CD4-positive, CD25-positive, alpha-beta regulatory T cell (primary cell): Measurements from ENCODE around the gene LILRB2. TPM values are rescaled to one million over a fixed set of nuclear protein-coding genes. Genes with fewer than 3 reads are reported as not detected.

Experiments
- ATAC-seq, 2 donors: fragments of 150-1000 bp; cut with Tn5 transposase; one replicate each; pipeline ENCODE4 v1.10.0; 2021; ENCODE audit warnings: low read depth in 2 of 2, moderate number of reproducible peaks in 2 of 2, moderate library complexity in 1 of 2
- DNase-seq, 3 donors: peaks; one replicate each; pipeline versions ENCODE4 v3.0.0 to v3.0.0-alpha.2; 2012 to 2022; ENCODE audit warnings: mixed read lengths in 1 of 3
- H3K27ac ChIP-seq: one replicate; pipeline ENCODE4 v1.7.0; 2013; ENCODE audit warnings: mild to moderate bottlenecking, low read length; ENCODE audit not compliant: insufficient read depth, poor library complexity, severe bottlenecking
- H3K27me3 ChIP-seq: one replicate; pipeline ENCODE4 v1.7.0; 2013; ENCODE audit warnings: low read length; ENCODE audit not compliant: control insufficient read depth, insufficient read depth
- H3K36me3 ChIP-seq: one replicate; pipeline ENCODE4 v1.7.0; 2013; ENCODE audit warnings: mild to moderate bottlenecking, low read length, moderate library complexity; ENCODE audit not compliant: control insufficient read depth, insufficient read depth
- H3K4me1 ChIP-seq: 2 replicates; pipeline ENCODE4 v1.7.0; 2013; ENCODE audit warnings: mild to moderate bottlenecking, low read length; ENCODE audit not compliant: insufficient read depth, control insufficient read depth, poor library complexity, severe bottlenecking
- H3K4me3 ChIP-seq: one replicate; pipeline ENCODE4 v1.7.0; 2013; ENCODE audit warnings: low read depth, mild to moderate bottlenecking, low read length, moderate library complexity
- H3K9me3 ChIP-seq, 2 experiments: 1 replicate in 1 of 2; 2 replicates in 1 of 2; pipeline ENCODE4 v1.7.0; 2013; ENCODE audit warnings: low read length in 2 of 2, mild to moderate bottlenecking in 1 of 2, moderate library complexity in 1 of 2; ENCODE audit not compliant: control insufficient read depth in 2 of 2
- H3K27ac Mint-ChIP-seq, 3 donors: one replicate each; pipeline ENCODE4 v1.8.0; 2020 to 2022; ENCODE audit warnings: mild to moderate bottlenecking in 3 of 3, mixed read lengths in 3 of 3, moderate library complexity in 2 of 3
- H3K27me3 Mint-ChIP-seq: one replicate; pipeline ENCODE4 v1.8.0; 2022; ENCODE audit warnings: mild to moderate bottlenecking, mixed read lengths
- H3K36me3 Mint-ChIP-seq: one replicate; pipeline ENCODE4 v1.8.0; 2020; ENCODE audit warnings: mixed read lengths
- H3K4me1 Mint-ChIP-seq, 4 donors: one replicate each; pipeline ENCODE4 v1.8.0; 2020 to 2022; ENCODE audit warnings: mixed read lengths in 4 of 4, mild to moderate bottlenecking in 1 of 4
- H3K4me3 Mint-ChIP-seq, 4 donors: one replicate each; pipeline ENCODE4 v1.8.0; 2020 to 2022; ENCODE audit warnings: mild to moderate bottlenecking in 4 of 4, mixed read lengths in 4 of 4, moderate library complexity in 3 of 4
- H3K9me3 Mint-ChIP-seq, 7 donors: one replicate each; pipeline ENCODE4 v1.8.0; 2020 to 2022; ENCODE audit warnings: mixed read lengths in 7 of 7, mild to moderate bottlenecking in 3 of 7, moderate library complexity in 2 of 7
- polyA plus RNA-seq, 4 donors: library from polyadenylated mRNA; unstranded; fragments of 300-500 nt; fragmentation: Illumina TruSeq; gene quantifications; one replicate each; pipeline ENCODE4 v1.2.3, GENCODE V29; 2021
- total RNA-seq: library from RNA; stranded (reverse); gene quantifications from one replicate; pipeline ENCODE4 v1.2.3, GENCODE V29; 2022

The LILRB2 gene
- total and polyA plus RNA-seq, 5 donors from 2014 or later, result 0.24 TPM; not detected in 4

- Mint-ChIP-seq H3K9me3 (no peaks in the 10 kb centered on the region), H3K27me3 (peaks cover 21% of the 10 kb centered on the region)
- peak in 1 of 2 donors; percentile 17 for ATAC-seq
Measured at GRCh38 chr19:54271106-54271505, 9.8 kb downstream of the LILRB2 start.

GRCh38 chr19:54268936-54269335 lies 12.0 kb downstream of the LILRB2 start:
- DNase-seq (no peak), ATAC-seq (no peak)
- peaks cover 18% of the 10 kb centered on the region for H3K27me3 Mint-ChIP-seq
- peaks cover 0 to 3% (median 0%) of the 10 kb centered on the region in 4 donors for H3K4me1 Mint-ChIP-seq
- Histone ChIP-seq H3K4me1 (no peaks in the 10 kb centered on the region), H3K4me3 (no peak overlapping the region), H3K27ac (no peak overlapping the region), H3K27me3 (no peaks in the 10 kb centered on the region), H3K36me3 (no peaks in the 10 kb centered on the region), H3K9me3 (no peaks in the 10 kb centered on the region)
- H3K9me3 Mint-ChIP-seq, result no peaks in the 10 kb centered on the region
- H3K36me3 Mint-ChIP-seq, result no peaks in the 10 kb centered on the region
- H3K27ac Mint-ChIP-seq, result no peak overlapping the region
- no peak overlapping the region for H3K4me3 Mint-ChIP-seq

More at GRCh38 chr19:54271106-54271505, 9.8 kb downstream of the LILRB2 start:
- Mint-ChIP-seq H3K36me3 (no peaks in the 10 kb centered on the region), H3K27ac (no peak overlapping the region), H3K4me3 (no peak overlapping the region), H3K4me1 (no peaks in the 10 kb centered on the region)
- no peak overlapping the region for H3K4me3 ChIP-seq
- no peak overlapping the region for H3K27ac ChIP-seq
- no peak for DNase-seq
- H3K9me3 ChIP-seq, result no peaks in the 10 kb centered on the region
- H3K27me3 ChIP-seq, result peaks cover 1% of the 10 kb centered on the region
- no peaks in the 10 kb centered on the region for H3K4me1 ChIP-seq
- no peaks in the 10 kb centered on the region for H3K36me3 ChIP-seq

- no peaks in the 10 kb centered on the region for H3K36me3 ChIP-seq
- Mint-ChIP-seq H3K4me3 (no peak overlapping the region), H3K27me3 (peaks cover 6% of the 10 kb centered on the region), H3K36me3 (no peaks in the 10 kb centered on the region), H3K9me3 (no peaks in the 10 kb centered on the region), H3K4me1 (peaks cover 0 to 3% (median 0%) of the 10 kb centered on the region in 4 donors), H3K27ac (peak overlapping the region in 1 of 3 donors; percentile 77)
- H3K4me3 ChIP-seq, result no peak overlapping the region
- peak in 1 of 2 donors; percentile 40 for ATAC-seq
- H3K4me1 ChIP-seq, result no peaks in the 10 kb centered on the region
- peak in 2 of 3 donors; percentile 40 to 69 for DNase-seq
- no peaks in the 10 kb centered on the region for H3K27me3 ChIP-seq
- H3K27ac ChIP-seq, result no peak overlapping the region
- no peaks in the 10 kb centered on the region for H3K9me3 ChIP-seq
Measured at GRCh38 chr19:54266133-54266532, 14.8 kb downstream of the LILRB2 start.

GRCh38 chr19:54262470-54262869 lies 18.4 kb downstream of the LILRB2 start:
- no peak overlapping the region for H3K27ac ChIP-seq
- DNase-seq (no peak), ATAC-seq (no peak)
- Mint-ChIP-seq H3K4me1 (peaks cover 0 to 3% (median 0%) of the 10 kb centered on the region in 4 donors), H3K27ac (no peak overlapping the region), H3K36me3 (no peaks in the 10 kb centered on the region), H3K4me3 (no peak overlapping the region), H3K9me3 (no peaks in the 10 kb centered on the region), H3K27me3 (no peaks in the 10 kb centered on the region)
- H3K4me3 ChIP-seq, result no peak overlapping the region
- H3K4me1 ChIP-seq, result no peaks in the 10 kb centered on the region
- H3K9me3 ChIP-seq, result no peaks in the 10 kb centered on the region
- H3K36me3 ChIP-seq, result no peaks in the 10 kb centered on the region
- H3K27me3 ChIP-seq, result no peaks in the 10 kb centered on the region

GRCh38 chr19:54262066-54262465 lies 18.8 kb downstream of the LILRB2 start:
- H3K27ac Mint-ChIP-seq, result no peak overlapping the region
- Histone ChIP-seq H3K9me3 (no peaks in the 10 kb centered on the region), H3K4me3 (no peak overlapping the region), H3K27ac (no peak overlapping the region), H3K36me3 (no peaks in the 10 kb centered on the region), H3K27me3 (no peaks in the 10 kb centered on the region), H3K4me1 (no peaks in the 10 kb centered on the region)
- no peaks in the 10 kb centered on the region for H3K9me3 Mint-ChIP-seq
- no peaks in the 10 kb centered on the region for H3K27me3 Mint-ChIP-seq
- ATAC-seq, result no peak
- no peak for DNase-seq
- no peaks in the 10 kb centered on the region for H3K36me3 Mint-ChIP-seq
- peaks cover 0 to 3% (median 0%) of the 10 kb centered on the region in 4 donors for H3K4me1 Mint-ChIP-seq
- no peak overlapping the region for H3K4me3 Mint-ChIP-seq

GRCh38 chr19:54257116-54257480 lies 23.8 kb downstream of the LILRB2 start, which contains the start of gene LILRB5:
TSS of gene LILRB5 (minus strand) at chr19:54257273. CDS start at chr19:54257193, 80 bp downstream.
- H3K4me3 ChIP-seq, result no peak within 1 kb of the TSS
- H3K9me3 ChIP-seq, result no peaks in the 10 kb centered on the region
- Mint-ChIP-seq H3K4me3 (no peak within 1 kb of the TSS), H3K4me1 (no peaks in the 10 kb centered on the region), H3K27ac (no peak within 1 kb of the TSS), H3K9me3 (no peaks in the 10 kb centered on the region), H3K36me3 (no peaks in the 10 kb centered on the region), H3K27me3 (no peaks in the 10 kb centered on the region)
- H3K4me1 ChIP-seq, result no peaks in the 10 kb centered on the region
- no peaks in the 10 kb centered on the region for H3K36me3 ChIP-seq
- DNase-seq (no peak), ATAC-seq (no peak)
- no peak within 1 kb of the TSS for H3K27ac ChIP-seq
- no peaks in the 10 kb centered on the region for H3K27me3 ChIP-seq

GRCh38 chr19:54256250-54257115 lies 24.4 kb downstream of the LILRB2 start:
- no peaks in the 10 kb centered on the region for H3K4me1 ChIP-seq
- H3K27ac ChIP-seq, result no peak overlapping the region
- DNase-seq, result no peak
- H3K36me3 Mint-ChIP-seq, result no peaks in the 10 kb centered on the region
- no peaks in the 10 kb centered on the region for H3K9me3 ChIP-seq
- no peaks in the 10 kb centered on the region for H3K36me3 ChIP-seq
- no peak overlapping the region for H3K4me3 ChIP-seq
- no peaks in the 10 kb centered on the region for H3K4me1 Mint-ChIP-seq
- H3K4me3 Mint-ChIP-seq, result no peak overlapping the region
- H3K27me3 Mint-ChIP-seq, result no peaks in the 10 kb centered on the region
- H3K27ac Mint-ChIP-seq, result no peak overlapping the region
- no peaks in the 10 kb centered on the region for H3K27me3 ChIP-seq
- no peaks in the 10 kb centered on the region for H3K9me3 Mint-ChIP-seq
- no peak for ATAC-seq
